ENCODE results near the gene CIAPIN1.

DNA sequence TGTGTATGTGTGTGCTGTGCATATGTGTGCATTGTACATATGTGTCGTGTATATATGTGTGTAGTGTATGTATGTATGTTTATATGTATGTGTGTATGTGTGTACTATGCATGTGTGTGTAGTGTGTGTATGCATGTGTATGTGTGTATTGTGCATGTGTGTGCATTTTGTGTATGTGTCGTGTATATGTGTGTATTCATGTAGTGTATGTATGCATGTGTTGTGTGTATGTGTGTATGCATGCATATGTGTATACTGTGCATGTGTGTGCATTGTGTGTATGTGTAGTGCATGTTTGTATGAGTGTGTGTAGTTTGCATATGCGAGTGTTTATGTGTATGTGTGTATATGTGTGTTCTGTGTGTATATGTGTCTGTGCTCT, 58.1 kb downstream of the CIAPIN1 start:
- TF ChIP-seq, protein P1, sequence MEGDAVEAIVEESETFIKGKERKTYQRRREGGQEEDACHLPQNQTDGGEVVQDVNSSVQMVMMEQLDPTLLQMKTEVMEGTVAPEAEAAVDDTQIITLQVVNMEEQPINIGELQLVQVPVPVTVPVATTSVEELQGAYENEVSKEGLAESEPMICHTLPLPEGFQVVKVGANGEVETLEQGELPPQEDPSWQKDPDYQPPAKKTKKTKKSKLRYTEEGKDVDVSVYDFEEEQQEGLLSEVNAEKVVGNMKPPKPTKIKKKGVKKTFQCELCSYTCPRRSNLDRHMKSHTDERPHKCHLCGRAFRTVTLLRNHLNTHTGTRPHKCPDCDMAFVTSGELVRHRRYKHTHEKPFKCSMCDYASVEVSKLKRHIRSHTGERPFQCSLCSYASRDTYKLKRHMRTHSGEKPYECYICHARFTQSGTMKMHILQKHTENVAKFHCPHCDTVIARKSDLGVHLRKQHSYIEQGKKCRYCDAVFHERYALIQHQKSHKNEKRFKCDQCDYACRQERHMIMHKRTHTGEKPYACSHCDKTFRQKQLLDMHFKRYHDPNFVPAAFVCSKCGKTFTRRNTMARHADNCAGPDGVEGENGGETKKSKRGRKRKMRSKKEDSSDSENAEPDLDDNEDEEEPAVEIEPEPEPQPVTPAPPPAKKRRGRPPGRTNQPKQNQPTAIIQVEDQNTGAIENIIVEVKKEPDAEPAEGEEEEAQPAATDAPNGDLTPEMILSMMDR (IDR thresholded peaks at IDR 0.05), result no peak
- TF ChIP-seq POLR2AphosphoS5 (IDR thresholded peaks at IDR 0.05), result no peak
